NCI-H748 (cell line): ENCODE results near the gene SCD.

ENCODE experiments used
- DNase-seq: peaks from one replicate; lab custom pipeline; 2025; ENCODE audit not compliant: unreplicated experiment; lab: John Stamatoyannopoulos, UW

The SCD gene

DNA sequence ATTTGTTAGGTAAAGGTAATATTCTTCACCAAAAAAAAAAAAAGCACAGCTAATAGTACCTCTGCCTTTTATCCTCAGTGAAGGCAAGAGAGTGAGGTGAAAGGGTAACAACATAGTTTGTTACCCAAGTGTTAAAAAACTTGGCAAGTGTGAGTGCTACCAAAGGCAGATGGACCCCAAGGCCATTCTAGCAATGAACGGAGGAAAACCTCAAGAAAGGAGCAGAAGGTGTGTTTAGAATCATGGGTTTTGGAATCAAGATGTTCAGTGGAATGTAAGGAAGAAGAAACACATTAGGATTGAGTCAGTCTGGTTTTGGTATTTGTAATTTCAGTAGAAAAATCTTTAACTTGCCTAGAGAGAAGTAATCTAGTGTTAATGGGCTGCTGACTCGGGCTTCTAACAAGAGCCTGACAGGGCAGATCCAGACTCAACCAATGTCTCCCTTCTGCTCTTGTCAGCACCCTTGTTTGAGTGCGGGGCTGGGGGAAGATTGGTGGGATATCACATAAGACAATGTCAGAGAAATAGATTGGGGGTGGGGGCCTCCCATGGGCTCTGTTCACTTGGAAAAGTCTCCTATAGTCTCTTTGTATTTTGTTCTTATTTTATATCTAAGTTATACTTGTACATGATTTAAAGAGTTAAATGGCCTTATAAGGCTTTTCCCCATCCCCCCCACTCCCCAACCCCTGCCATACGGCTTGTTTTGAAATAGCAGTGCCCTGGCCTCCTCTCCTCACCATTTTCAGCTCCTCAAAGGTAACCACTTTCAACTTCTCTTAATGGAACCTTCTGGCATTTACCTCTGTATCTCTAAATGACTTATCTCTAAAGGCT lies 44.4 kb downstream of the SCD start:
- DNase-seq, result no peak

DNA sequence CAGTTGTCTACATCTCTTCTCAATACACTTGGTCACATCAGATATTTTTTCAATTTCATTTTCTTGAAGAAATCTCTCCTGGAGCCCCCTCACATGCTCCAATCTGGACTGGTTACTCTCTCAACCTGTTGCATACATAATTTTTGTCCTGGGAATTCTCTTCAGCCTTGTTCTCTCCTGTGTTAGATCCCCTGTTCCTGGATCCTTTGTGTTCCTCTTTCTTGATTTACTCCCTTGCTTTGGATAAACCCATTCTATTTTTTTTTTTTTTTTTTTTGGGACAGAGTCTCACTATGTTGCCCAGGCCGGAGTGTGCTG lies 45.6 kb downstream of the SCD start:
- no peak for DNase-seq

GRCh38 chr10:100395626-100396025 lies 48.6 kb downstream of the SCD start:
- no peak for DNase-seq

DNA sequence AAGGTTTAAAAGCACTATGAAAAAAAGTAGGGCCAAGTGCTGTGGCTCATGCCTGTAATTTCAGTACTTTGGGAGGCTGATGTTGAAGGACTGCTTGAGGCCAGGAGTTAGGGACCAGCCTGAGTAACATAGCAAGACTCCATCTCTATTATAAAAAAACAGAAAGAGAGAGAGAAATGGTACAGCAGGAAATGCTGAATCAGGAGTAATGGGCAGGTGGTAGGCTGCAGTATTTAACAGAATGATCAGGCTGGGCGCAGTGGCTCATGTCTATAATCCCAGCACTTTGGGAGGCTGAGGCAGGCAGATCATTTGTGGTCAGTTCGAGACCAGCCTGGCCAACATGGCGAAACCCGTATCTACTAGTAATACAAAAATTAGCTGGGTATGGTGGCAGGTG lies 49.6 kb downstream of the SCD start:
- DNase-seq, result no peak

DNA sequence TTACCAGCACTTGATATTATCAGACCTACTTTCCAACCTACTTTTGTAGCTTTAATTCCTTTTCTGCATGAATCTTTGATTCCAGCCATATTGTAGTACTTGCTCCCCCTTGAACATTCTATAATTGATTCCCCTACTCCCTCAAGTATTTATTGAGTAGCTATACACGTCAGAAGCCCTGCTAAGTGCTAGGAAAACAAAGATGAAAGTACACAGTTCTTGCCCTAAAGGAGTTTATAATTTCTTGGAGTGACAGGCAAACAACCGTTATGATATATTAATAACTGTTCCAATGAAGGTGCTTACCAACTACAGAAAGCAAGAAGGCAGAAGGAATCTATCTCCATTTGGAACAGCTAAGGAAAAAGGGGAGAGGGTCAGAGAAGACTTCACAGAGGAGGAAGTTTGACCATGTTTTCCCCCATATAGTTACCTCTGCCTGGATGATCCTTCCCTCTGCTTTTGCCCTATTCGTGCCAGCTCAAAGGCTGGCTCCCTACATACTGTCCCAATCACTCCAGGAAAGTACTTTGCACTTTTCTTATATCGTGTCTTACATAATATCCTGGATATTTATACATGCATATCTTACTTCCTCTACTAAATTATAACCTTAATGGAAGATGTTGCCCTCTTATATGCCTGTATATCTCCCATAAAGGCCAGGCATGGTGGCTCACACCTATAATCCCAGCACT lies 54.7 kb downstream of the SCD start:
- DNase-seq, result no peak

- DNase-seq, result no peak
Measured at GRCh38 chr10:100403734-100404133, 56.7 kb downstream of the SCD start.

DNA sequence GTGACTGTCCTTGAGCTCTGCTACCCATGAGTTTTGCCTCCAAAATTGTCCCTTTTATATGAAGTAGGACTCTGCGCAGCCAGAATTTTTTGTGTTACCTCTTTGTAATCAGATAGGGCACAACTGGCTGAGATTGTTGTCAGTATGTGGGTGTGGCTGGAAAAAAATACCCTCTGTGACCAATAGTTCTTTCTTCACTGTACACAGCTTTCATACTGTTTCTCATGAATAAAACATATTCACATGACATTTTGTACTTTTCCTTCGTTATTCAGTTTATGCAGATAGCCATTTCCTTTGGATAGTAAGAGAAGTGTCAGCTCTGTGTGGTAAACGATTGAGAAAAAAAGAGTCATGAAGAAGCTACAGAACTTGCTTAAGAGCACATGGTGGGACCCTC lies 66.1 kb downstream of the SCD start:
- DNase-seq, result no peak
